Renal cortical epithelial cell (primary cell): ENCODE data around the gene HELLS. TPM values are rescaled to one million over a fixed set of nuclear protein-coding genes. Genes with fewer than 3 reads are reported as not detected.
"Not testable (repeated sequence)": the region's sequence is repeated elsewhere in the genome, so short reads cannot be mapped to it uniquely, and the experiment has no call there.

Source experiments
- DNase-seq: peaks from one replicate; pipeline ENCODE4 v3.0.0-alpha.2; 2011; ENCODE audit warnings: low read depth
- total RNA-seq: library from RNA; depleted of rRNA; stranded (reverse); fragments of >200 nt; gene quantifications from 2 replicates; pipeline ENCODE4 v1.2.3, GENCODE V29; 2014

Gene HELLS
- total RNA-seq, result 18.9 and 24.3 TPM in 2 replicates

GRCh38 chr10:94545391-94546048 is at the start of gene HELLS:
HELLS (plus strand) TSS chr10:94545788; CDS start chr10:94545922, 134 bp downstream.
- peak; percentile 74 for DNase-seq

DNA sequence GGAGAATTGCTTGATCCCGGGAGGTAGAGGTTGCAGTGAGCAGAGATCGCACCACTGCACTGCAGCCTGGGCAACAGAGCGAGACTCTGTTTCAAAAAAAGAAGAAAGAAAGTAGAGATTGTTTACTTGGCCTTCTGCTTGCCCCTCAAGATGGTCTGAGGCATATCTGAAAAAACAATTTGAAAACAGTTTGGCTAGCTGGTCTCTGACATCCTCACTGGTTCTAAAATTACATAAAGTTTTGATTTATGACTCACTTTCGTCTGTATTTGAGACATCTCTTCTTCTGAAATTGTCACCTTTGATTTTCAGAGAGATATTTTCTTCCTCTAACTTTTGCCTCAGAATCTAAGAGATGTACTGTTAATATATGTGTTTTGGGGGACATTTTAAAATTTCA is 49.6 kb upstream of the HELLS start:
- no peak for DNase-seq

- no peak for DNase-seq
Observed at GRCh38 chr10:94496646-94497045, 48.9 kb upstream of the HELLS start.

DNA sequence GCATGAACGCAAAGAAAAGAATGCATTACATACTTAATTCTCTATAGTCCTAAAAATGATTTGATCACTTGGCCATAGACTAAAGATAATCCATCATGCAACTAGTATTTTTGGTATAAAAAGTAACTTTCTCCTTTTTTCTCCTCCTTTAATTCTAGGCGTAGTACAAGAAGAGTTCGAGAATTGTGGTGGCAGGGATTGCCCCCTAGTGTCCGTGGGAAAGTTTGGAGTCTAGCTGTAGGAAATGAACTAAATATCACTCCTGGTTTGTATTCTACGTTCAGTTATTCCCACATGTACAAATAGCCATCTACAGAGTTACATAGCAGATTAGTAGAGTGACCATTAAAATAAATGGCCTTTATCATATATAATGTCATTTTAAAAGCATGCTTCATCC is 45.5 kb upstream of the HELLS start:
- no peak for DNase-seq

DNA sequence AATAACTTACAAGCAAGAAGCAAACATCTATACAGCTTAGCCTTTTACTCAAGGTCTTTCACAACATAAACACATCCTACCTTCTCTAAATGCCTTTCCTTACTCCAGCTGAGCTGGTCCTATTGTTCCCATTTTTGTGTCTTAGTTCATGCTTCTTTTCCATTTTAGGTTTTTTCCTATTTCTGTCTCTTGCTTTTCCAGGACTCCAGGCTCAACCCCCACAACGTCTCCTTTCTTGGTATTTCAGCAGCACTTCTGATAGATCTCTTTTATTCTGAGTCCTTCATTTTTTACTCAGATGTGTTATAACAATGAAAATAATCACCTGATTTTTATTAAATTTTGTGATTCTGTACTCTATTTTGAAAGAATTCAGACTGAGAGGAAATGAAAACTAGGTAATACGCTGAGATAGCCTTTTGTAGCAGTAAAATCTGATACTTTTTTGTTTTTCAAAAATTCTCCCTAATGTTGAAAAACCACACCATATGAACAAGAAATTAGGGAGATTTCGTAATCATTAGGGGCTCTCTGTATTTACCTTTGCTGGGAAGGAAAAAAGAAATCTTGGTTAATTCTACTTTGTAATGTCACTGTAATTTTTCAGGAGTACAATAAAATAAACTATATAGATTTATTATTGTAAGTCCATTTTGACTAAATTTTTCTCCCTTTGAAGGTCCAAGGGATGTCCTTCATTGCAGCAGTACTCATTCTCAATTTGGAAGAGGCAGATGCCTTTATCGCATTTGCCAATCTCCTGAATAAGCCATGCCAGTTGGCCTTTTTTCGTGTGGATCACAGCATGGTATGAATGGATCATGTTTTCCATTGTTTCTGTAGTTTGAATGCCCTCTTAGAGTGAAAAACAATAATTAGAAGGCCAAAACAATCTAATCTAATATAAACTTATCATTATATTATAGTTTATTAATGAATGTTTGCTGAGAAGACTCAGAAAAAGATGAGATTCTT is 24.0 kb upstream of the HELLS start:
- DNase-seq, result no peak

GRCh38 chr10:94524146-94524545 is 21.4 kb upstream of the HELLS start:
- DNase-seq, result peak; percentile 44

GRCh38 chr10:94524711-94525110 is 20.9 kb upstream of the HELLS start:
- no peak for DNase-seq

DNA sequence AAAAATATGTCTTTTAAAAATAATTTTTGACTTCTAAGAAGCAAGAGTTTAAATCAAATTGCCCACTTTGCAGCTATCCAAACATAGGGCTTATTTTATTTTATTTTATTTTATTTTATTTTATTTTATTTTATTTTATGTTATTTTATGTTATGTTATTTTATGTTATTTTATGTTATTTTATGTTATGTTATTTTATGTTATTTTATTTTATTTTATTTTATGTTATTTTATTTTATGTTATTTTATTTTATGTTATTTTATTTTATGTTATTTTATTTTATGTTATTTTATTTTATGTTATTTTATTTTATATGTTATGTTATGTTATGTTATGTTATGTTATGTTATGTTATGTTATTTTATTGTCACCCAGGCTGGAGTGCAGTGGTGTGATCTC is 14.0 kb upstream of the HELLS start:
- DNase-seq, result not testable (repeated sequence)

- DNase-seq, result no peak
Observed at GRCh38 chr10:94533027-94533426, 12.6 kb upstream of the HELLS start.

DNA sequence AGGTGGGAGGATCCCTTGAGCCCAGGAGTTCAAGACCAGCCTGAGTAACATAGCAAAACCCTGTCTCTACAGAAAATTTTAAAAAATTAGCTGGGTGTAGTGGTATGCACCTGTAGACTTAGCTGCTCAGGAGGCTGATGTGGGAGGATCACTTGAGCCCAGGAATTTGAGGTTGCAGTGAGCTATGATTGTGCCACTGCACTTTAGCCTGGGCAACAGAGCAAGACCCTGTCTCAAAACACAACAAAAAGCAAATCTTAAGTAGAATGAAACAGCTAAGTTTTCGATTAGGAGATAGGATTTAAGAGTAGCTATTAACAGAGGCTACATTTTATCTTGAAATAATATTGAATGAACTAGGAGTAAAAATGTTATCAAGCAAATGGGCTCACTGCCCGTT is 3.3 kb upstream of the HELLS start:
- DNase-seq, result not testable (repeated sequence)

DNA sequence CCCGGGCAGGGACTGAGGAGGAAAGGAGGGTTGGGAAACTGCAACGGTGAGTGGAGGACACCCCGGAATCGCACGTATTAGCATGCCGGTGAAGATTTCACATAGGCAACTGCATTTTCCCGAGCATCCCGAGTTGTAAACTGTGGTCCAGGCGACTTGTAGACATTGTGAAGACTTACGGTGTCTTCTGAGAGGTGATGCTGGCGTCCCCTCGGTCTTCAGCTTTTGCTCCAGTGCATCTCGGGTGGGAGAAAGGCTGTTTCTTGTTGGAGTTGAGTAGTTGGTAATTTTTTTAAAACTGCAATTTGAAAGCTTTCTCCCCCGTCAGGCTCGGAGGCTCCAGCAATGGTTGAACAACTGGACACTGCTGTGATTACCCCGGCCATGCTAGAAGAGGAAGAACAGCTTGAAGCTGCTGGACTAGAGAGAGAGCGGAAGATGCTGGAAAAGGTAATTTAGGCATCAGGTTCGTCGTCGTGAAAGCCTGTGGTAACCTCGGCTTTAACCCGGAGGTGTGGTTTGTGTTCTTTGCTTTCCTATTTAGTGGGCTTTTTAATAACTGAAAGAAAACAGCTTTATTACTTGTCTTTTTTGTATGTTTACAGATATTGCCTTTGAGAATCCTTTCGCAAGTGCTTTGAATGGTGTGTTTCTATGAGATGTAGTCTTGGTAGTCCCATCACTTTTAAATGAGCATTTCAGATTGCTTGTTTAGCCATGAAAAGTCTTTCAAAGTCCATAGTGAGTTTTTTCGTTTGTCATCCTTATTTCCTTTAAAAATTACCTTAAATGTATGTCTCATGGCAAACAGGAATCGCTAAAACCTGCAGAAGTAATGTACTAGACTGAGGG is 687 bp downstream of the HELLS start:
- peak; percentile 16 for DNase-seq

DNA sequence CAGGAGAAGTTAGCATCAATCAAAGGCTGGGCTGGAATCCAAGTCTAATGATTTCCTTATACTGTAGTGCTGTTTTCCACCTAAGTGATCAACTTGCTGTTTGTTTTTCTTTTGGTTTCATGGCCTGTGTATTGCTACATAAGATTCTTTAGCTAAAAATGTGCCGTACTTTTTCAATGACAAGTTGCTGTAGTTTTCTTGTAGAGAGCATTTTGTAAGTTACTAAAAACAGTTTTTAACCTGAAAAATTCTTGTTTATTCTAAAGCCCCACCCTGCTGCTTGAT is 1.3 kb downstream of the HELLS start:
- peak; percentile 70 for DNase-seq

GRCh38 chr10:94549221-94549620 is 3.6 kb downstream of the HELLS start:
- no peak for DNase-seq

GRCh38 chr10:94567714-94568307 is 22.2 kb downstream of the HELLS start:
- not testable (repeated sequence) for DNase-seq

- no peak for DNase-seq
Observed at GRCh38 chr10:94571081-94571480, 25.5 kb downstream of the HELLS start.

GRCh38 chr10:94571528-94571927 is 25.9 kb downstream of the HELLS start:
- DNase-seq, result no peak

DNA sequence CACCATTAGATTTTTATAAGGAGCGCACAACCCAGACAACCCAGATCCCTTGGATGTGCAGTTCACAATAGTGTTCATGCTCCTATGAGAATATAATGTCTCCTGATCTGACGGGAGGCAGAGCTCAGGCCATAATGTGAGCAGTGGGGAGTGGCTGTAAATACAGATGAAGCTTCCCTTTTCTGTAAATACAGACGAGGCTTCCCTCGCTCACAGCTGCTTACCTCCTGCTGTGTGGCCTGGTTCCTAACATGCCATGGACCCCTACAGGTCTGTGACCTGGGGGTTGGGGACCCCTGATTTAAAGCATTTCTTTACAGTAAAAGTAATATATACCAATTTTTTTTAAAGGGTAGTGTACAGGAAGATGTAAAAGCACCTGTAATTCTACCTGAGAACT is 33.2 kb downstream of the HELLS start:
- DNase-seq, result no peak

DNA sequence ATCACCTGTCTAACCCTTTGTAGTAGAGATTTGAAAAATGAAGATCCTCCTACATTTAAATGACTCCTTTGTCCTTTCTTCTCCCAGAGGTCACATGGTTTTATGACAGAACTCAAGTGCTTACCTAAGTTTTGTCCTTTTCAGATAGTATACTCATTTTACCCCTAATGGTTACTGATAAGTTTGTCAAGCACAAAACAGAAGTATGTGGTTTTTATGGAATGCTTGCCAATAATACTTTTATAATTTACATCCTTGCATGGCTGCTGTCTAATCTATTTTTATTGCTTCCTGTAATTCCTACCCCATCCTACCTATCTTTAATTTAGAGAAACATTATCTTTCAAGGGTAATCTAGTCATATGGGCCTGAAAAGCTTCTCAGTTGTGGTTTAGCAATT is 37.5 kb downstream of the HELLS start:
- no peak for DNase-seq

- no peak for DNase-seq
Observed at GRCh38 chr10:94591461-94592205, 46.0 kb downstream of the HELLS start.

- DNase-seq, result no peak
Observed at GRCh38 chr10:94602729-94603515, 57.3 kb downstream of the HELLS start.
